ENCODE measurements around the gene CRYZL1.

CRYZL1 gene

GRCh38 chr21:33544451-33545195 lies 96.9 kb downstream of the CRYZL1 start:
- Histone ChIP-seq H3K27ac (peak overlapping the region; percentile 98), H3K36me3 (peaks cover 34% of the 10 kb centered on the region), H3K27me3 (no peaks in the 10 kb centered on the region), H3K4me3 (ENCODE audit: low read depth in 1 of 2, low read length in 1 of 2) (peak overlapping the region; percentile 90 to 98), H3K4me1 (ENCODE audit: control insufficient read depth in 1 of 2, insufficient read depth in 1 of 2, low read depth in 1 of 2, low read length in 1 of 2) (peaks cover 44 to 46% of the 10 kb centered on the region in 2 experiments), H3K9me3 (no peaks in the 10 kb centered on the region)
- no peak for TF ChIP-seq CTCF (IDR thresholded peaks at IDR 0.05)

- Histone ChIP-seq H3K36me3 (peaks cover 24% of the 10 kb centered on the region), H3K4me3 (ENCODE audit: low read depth in 1 of 2, low read length in 1 of 2) (peak overlapping the region; percentile 90 to 98), H3K27ac (peak overlapping the region; percentile 98), H3K4me1 (ENCODE audit: control insufficient read depth in 1 of 2, insufficient read depth in 1 of 2, low read depth in 1 of 2, low read length in 1 of 2) (peaks cover 44 to 46% of the 10 kb centered on the region in 2 experiments), H3K9me3 (no peaks in the 10 kb centered on the region), H3K27me3 (no peaks in the 10 kb centered on the region)
- no peak for TF ChIP-seq CTCF (IDR thresholded peaks at IDR 0.05)
Observed at GRCh38 chr21:33543505-33544129, 97.9 kb downstream of the CRYZL1 start.

- H3K36me3 ChIP-seq, result peaks cover 17% of the 10 kb centered on the region
- H3K4me3 ChIP-seq (ENCODE audit: low read depth in 1 of 2, low read length in 1 of 2), result peak within 1 kb of the TSS; percentile 90 to 98
- no peaks in the 10 kb centered on the region for H3K27me3 ChIP-seq
- peak; percentile 28 for TF ChIP-seq CTCF (IDR thresholded peaks at IDR 0.05)
- peaks cover 44 to 46% of the 10 kb centered on the region in 2 experiments for H3K4me1 ChIP-seq (ENCODE audit: control insufficient read depth in 1 of 2, insufficient read depth in 1 of 2, low read depth in 1 of 2, low read length in 1 of 2)
- no peaks in the 10 kb centered on the region for H3K9me3 ChIP-seq
- peak within 1 kb of the TSS; percentile 98 for H3K27ac ChIP-seq
Observed at GRCh38 chr21:33542640-33543504, 98.7 kb downstream of the CRYZL1 start, which contains the start of gene SON. Gene SON, plus strand, starts transcription at chr21:33543038. Its CDS starts 55 bp downstream, at chr21:33543093.

GRCh38 chr21:33541756-33542639 lies 99.5 kb downstream of the CRYZL1 start, which contains the start of gene GART:
Gene GART, minus strand, starts transcription at chr21:33542117. Its CDS starts 2,802 bp downstream, at chr21:33539315.
- H3K4me1 ChIP-seq (ENCODE audit: control insufficient read depth in 1 of 2, insufficient read depth in 1 of 2, low read depth in 1 of 2, low read length in 1 of 2), result peaks cover 44 to 46% of the 10 kb centered on the region in 2 experiments
- H3K27ac ChIP-seq, result peak within 1 kb of the TSS; percentile 98
- TF ChIP-seq CTCF (IDR thresholded peaks at IDR 0.05), result no peak
- no peaks in the 10 kb centered on the region for H3K27me3 ChIP-seq
- peaks cover 8% of the 10 kb centered on the region for H3K36me3 ChIP-seq
- H3K4me3 ChIP-seq (ENCODE audit: low read depth in 1 of 2, low read length in 1 of 2), result peak within 1 kb of the TSS; percentile 90 to 98
- H3K9me3 ChIP-seq, result no peaks in the 10 kb centered on the region
